Measurements from ENCODE around the gene KLF3.

DNA sequence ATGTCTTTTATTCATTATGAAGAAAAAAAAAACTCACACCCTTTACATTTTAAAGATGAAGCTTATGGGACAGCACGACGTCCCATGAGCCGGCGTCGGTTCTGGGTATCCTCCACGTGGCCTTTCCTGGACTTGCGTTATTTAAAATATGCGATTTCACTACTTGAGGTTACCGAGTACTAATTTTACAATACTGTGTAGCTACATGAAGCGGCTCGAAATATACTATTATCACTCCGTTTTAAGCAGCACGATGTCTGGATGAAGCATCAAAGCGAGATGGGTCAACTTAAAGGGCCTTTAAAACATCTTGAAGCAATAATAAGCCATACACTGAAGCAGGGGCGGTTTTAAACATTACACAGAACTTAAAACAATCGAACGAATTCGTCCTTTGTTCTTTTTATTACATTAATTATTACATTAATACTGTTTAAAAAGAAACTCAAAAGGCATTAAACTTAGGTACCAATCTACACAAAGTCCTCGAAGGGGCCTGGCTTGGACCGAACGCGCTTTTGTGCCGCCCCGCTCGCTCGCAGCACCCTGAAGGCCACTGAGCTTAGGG, 1.4 kb upstream of the KLF3 start:
- TF ChIP-seq, protein P1, sequence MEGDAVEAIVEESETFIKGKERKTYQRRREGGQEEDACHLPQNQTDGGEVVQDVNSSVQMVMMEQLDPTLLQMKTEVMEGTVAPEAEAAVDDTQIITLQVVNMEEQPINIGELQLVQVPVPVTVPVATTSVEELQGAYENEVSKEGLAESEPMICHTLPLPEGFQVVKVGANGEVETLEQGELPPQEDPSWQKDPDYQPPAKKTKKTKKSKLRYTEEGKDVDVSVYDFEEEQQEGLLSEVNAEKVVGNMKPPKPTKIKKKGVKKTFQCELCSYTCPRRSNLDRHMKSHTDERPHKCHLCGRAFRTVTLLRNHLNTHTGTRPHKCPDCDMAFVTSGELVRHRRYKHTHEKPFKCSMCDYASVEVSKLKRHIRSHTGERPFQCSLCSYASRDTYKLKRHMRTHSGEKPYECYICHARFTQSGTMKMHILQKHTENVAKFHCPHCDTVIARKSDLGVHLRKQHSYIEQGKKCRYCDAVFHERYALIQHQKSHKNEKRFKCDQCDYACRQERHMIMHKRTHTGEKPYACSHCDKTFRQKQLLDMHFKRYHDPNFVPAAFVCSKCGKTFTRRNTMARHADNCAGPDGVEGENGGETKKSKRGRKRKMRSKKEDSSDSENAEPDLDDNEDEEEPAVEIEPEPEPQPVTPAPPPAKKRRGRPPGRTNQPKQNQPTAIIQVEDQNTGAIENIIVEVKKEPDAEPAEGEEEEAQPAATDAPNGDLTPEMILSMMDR (IDR thresholded peaks at IDR 0.05), result no peak
- no peak for TF ChIP-seq EP300 (IDR thresholded peaks at IDR 0.05)
- no peak for TF ChIP-seq POLR2A (IDR thresholded peaks at IDR 0.05)
